OCI-LY3 (cell line): ENCODE measurements around the gene TNS3.

Experiments
- CTCF ChIP-seq: fragments of 200-600, 300-600 bp; sonication (generic); IDR thresholded peaks from 2 replicates; pipeline ENCODE4 v1.5.1; 2014; ENCODE audit warnings: antibody characterized with exemption, low read length, low read depth
- EZH2phosphoT487 ChIP-seq: fragments of 200-600 bp; shearing (Covaris generic); IDR thresholded peaks from 2 replicates; pipeline ENCODE4 v1.6.1; 2018; ENCODE audit warnings: antibody characterized with exemption, mixed run types, low read depth

- no peak for TF ChIP-seq CTCF
- no peak for TF ChIP-seq EZH2phosphoT487
Observed at GRCh38 chr7:47330561-47331178, 251.2 kb downstream of the TNS3 start.
